Renal cortex interstitium (tissue), 11 donors: ENCODE data around the gene XYLT1. TPM values are rescaled to one million over a fixed set of nuclear protein-coding genes. Genes with fewer than 3 reads are reported as not detected.

Source experiments
- DNase-seq, 11 donors: peaks; one replicate each; pipeline ENCODE4 v3.0.0-alpha.2; 2013; ENCODE audit warnings: low read depth in 9 of 11, low spot score in 4 of 11; ENCODE audit errors: extremely low read depth in 1 of 11
- polyA plus RNA-seq, 3 donors: library from polyadenylated mRNA; unstranded; fragments of 120-200 nt; gene quantifications; one replicate each; pipeline ENCODE4 v1.2.1, GENCODE V29; 2013; ENCODE audit not compliant: insufficient read length in 3 of 3

Gene XYLT1
- polyA plus RNA-seq, 3 donors = 6.8 to 10.5 (median 7.8) TPM

DNA sequence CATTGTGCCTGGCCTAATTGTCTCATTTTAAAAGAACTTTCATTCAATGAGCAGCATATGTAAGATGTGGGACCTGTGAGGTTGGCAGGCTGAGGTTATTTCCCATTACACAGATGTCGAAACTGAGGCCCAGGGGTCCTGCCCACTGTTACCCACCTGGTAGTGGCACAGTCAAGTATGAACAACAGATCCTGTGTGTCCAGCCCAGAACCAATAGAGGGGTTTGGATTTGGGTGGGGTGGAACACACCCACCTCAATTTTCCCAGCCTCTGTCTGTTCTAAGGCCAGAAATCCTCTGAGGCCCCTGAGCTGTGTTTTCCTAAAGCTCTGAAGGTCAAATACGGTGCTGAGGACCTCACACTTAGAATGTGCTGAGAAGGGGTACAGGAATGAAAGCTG lies 179.5 kb downstream of the XYLT1 start:
- no peak for DNase-seq

GRCh38 chr16:17289674-17290635 lies 180.8 kb downstream of the XYLT1 start:
- DNase-seq = no peak

GRCh38 chr16:17289050-17289449 lies 181.7 kb downstream of the XYLT1 start:
- no peak for DNase-seq

GRCh38 chr16:17287166-17287800 lies 183.5 kb downstream of the XYLT1 start:
- no peak for DNase-seq

- DNase-seq = no peak
Observed at GRCh38 chr16:17286443-17286842, 184.3 kb downstream of the XYLT1 start.

DNA sequence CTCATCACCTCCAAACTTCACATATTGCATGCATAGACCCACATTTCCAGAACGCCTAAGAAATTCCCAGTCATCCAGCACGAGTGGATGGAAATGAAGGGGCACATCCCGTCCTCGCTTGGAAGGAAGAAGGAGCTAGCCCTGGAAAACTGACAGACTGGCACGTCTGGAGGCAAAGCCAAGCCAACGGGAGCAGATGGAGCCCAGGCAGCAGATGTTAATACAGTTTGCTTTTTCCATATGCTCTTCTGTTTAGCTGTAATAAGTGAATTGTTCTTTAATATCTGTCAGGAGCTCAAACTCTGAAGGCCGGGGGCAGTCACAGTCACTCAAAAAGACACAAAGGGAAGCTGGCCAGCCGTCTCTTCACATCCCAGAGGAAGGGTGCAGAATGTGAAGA lies 187.7 kb downstream of the XYLT1 start:
- no peak for DNase-seq

DNA sequence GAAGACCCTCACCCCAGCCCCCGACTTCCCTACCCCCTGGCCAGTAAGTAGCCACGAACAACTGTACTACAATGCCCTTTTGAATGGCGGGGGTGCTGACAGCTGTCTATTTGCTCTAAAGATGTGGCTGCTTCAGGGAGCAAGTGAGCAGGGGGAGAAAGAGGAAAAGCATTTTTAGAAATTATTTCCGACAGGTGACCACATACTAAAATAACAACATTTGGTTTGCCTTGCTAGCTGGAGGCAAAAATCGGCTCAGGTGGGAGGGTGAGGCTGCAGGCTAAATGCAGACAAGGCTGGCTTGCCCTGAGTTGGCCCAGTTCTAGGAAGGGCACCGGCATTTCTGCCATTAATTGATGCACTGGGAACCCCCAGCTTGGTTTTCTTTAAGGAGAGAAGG lies 188.5 kb downstream of the XYLT1 start:
- no peak for DNase-seq

GRCh38 chr16:17281052-17281451 lies 189.7 kb downstream of the XYLT1 start:
- DNase-seq = no peak

DNA sequence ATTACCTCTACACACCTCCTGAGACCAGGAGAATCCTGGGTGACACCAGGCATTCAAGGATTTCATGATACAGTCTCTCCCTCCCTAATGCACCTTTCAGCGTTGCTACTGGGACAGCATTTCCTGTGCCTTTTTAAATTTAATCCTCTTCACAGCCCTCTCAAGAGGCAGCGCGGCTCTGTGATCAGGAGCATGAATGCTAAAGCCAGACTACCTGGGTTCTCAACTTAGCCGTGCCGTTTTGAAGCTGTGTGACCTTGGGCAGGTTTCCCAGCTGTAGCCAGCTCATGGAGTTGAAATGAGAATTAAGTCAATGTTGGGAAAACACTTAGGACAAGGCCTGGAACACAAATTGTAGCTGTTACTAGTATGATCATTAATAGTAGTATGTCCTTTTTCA lies 191.8 kb downstream of the XYLT1 start:
- no peak for DNase-seq

DNA sequence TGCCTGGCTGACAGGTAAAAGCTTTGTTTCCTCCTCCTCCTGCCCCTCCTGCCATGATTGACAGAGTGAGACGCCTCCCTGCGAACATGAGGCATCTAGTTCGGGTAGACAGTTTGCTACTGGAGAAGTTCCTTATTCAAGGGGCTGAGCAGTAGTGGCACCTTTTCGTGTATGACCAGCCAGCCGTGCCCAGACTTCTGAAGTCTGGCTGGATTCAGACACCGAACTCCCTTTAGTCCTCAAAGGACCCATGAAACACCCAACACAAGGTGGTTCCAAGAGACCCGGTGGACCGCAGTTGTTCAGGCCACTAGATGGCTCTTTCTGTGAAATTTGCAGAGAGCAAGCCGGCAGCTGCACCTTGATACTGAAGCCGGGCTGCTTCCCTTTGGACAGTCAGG lies 192.8 kb downstream of the XYLT1 start:
- no peak for DNase-seq

DNA sequence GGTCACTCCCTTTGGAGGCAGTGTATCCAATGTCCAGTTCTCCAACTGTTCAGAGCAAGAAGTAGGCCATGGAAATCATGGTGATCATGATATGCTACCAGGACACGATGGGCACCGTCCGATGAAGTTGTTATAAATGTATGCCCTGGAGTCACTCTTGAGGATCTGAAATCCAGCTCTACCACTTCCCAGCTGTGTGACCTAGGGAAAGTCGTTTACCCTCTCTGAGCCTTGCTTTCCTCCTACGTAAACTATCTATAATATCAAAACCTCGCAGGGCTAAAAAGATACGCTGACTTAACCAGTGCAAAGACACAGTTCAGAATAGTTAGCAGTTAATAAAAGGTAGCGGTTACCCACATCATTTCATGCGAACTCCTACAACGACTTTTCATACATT lies 194.2 kb downstream of the XYLT1 start:
- no peak for DNase-seq

DNA sequence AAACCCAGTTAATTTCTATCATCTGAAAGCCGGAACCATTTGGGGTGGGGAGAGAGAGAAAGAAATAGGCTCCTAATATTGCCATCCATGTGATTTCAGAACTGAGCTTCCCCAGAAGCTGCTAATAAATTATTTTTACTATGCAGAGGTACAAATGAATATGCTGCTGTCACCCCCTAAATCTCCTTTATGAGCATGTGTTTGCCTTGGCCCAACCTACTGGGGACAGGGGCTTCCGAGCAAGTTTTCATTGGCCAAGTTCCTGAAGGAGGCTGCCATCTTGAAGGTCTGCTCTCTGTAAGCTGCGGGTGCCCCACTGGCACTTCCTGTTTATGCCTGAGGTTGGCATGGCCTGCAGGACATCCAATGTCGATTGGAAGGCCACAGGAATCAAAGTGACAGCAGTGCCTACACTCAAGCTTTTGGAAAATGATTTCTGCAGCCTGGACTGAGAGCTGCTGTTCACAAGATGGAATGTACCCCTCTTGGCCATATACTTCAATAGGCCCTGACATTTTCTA lies 194.7 kb downstream of the XYLT1 start:
- peak in 10 of 11 donors; percentile 29 to 56 (median 47) for DNase-seq

GRCh38 chr16:17275076-17276009 lies 195.4 kb downstream of the XYLT1 start:
- DNase-seq = no peak

GRCh38 chr16:17273142-17273561 lies 197.6 kb downstream of the XYLT1 start:
- DNase-seq = no peak

DNA sequence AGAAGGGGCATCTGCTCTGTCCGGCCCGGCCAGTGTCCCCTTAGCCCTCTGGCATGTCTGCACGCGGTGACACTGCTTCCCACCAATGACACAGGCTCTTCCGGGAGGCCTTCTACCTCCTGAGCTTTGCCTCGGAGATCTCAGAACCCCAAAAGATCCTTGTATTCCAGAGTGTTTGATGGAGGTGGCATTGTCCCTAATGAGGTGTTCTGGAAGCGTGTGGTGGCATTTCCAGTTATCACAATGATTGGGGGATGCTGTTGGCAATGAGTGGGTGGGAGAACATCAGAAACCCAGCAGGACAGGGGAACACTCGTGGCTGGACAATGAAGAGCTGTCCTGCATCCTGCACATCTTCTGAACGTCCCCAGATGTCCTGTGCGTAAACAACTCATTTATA lies 198.0 kb downstream of the XYLT1 start:
- no peak for DNase-seq

DNA sequence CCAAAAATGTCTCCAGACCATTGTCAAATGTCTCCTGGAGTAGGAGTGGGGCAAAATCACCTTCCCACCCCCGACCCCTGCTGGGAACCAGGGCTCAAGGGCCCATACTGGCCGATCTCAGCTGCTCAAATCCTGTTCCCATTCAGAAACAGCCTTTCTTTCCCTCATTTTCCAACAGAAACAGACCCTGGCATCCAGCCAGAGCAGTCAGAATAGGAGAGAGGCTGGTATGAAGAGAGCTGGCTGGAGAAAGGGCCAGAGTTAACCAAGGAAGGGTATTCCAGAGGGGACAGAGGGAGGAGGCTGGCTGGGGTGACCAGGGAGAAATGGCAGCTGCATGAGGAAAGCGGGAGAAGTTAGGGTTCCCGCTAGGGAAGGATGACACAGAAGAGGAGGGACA lies 199.1 kb downstream of the XYLT1 start:
- DNase-seq = peak in 1 of 11 donors; percentile 20

DNA sequence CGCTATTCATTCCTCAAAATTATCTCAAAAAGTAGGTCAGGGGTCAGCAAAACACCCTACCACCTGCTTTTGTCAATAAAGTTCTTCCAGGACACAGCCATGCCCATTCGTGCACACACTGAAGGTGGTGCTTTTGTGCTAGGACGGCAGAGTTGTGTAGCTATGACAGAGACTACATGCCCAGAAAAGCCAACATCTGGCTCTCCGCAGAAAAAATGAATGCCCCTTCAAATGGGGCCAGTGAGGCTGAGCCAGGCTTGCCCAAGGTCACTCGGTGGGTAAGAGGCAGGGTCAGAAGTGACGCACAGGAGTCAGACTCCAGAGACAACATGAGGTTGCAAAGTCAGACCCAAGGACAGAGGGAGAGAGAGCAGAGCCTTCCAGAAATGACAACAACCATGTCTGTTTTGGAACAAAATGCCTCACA lies 200.1 kb downstream of the XYLT1 start:
- no peak for DNase-seq

GRCh38 chr16:17270111-17270510 lies 200.6 kb downstream of the XYLT1 start:
- no peak for DNase-seq

- no peak for DNase-seq
Observed at GRCh38 chr16:17269439-17269838, 201.3 kb downstream of the XYLT1 start.
